Psoas muscle (tissue), 8 donors: ENCODE data around the gene CHEK2. TPM values are rescaled to one million over a fixed set of nuclear protein-coding genes. Genes with fewer than 3 reads are reported as not detected.

ENCODE experiments used
- ATAC-seq, 4 donors: fragments of 200-7000 bp; cut with Tn5 transposase; one replicate each; pipeline ENCODE4 v1.9.1; 2020; ENCODE audit warnings: moderate library complexity in 3 of 4, mild to moderate bottlenecking in 2 of 4
- DNase-seq, 2 donors: peaks; one replicate each; pipeline ENCODE4 v3.0.0-alpha.2; 2020
- H3K27ac ChIP-seq: fragments of 200-600 bp; one replicate; pipeline ENCODE4 v1.8.0; 2022
- H3K27me3 ChIP-seq, 3 donors: fragments of 200-600 bp in 1 of 3; one replicate each; pipeline versions ENCODE4 v1.6.1 to v1.8.0; 2013 to 2022; ENCODE audit warnings: low read length in 2 of 3, mild to moderate bottlenecking in 2 of 3, moderate library complexity in 1 of 3; ENCODE audit not compliant: insufficient read depth in 3 of 3
- H3K36me3 ChIP-seq, 2 donors: fragments of 200-600 bp in 1 of 2; one replicate each; pipeline versions ENCODE4 v1.6.1 to v1.8.0; 2013 to 2022; ENCODE audit warnings: low read depth in 1 of 2, mild to moderate bottlenecking in 1 of 2, moderate library complexity in 1 of 2; ENCODE audit not compliant: insufficient read depth in 1 of 2
- H3K4me1 ChIP-seq: fragments of 200-600 bp; one replicate; pipeline ENCODE4 v1.8.0; 2022
- H3K4me3 ChIP-seq: fragments of 200-600 bp; one replicate; pipeline ENCODE4 v1.8.0; 2022; ENCODE audit warnings: mild to moderate bottlenecking
- H3K9me3 ChIP-seq: fragments of 200-600 bp; one replicate; pipeline ENCODE4 v1.8.0; 2022
- CTCF ChIP-seq: fragments of 200-600 bp; IDR thresholded peaks from one replicate; pipeline ENCODE4 v1.8.0; 2022; ENCODE audit warnings: antibody characterized with exemption
- WGBS, 3 donors: extraction: QIAGEN DNeasy Blood & Tissue Kit; methylation state at CpG; one replicate each; pipeline versions ENCODE4 v1.1.6 to v1.1.7; 2013; 5-methylcytosine and 5-hydroxymethylcytosine counted together
- intact Hi-C, 2 donors: fragments of 100-400 bp; cut with DNase I; formaldehyde crosslinking; loops; one replicate each; pipeline versions ENCODE4 v1.11.0 to v1.14.2; 2022
- polyA plus RNA-seq, 3 donors: library from polyadenylated mRNA; stranded (reverse); fragments of 200-250 nt; gene quantifications; one replicate each; pipeline ENCODE4 v1.2.3, GENCODE V29; 2013
- total RNA-seq, 4 donors: library from RNA; stranded (reverse); fragmentation: NEBNext Ultra II Directional in 2 of 4; extraction: Animal tissue kit (Norgen Biotek cat#: 25700) in 2 of 4; gene quantifications; one replicate each; pipeline versions ENCODE4 v1.2.1 to v1.2.4, GENCODE V29; 2021 to 2023
- donor health status: healthy with polysubstance abuse.
- donor health status: DM: no; HTN: no; CAD: no; lungs with moderate emphysema.
- donor health status: Bipolar disorder and iron deficiency.
- donor health status: healthy.
- donor health status: DM: yes; HTN: yes; CAD: no.
- donor health status: DM: no; HTN: no; CAD: no.
- donor health status: DM: no; HTN: no; CAD: no.
- donor health status: DM: yes; HTN: yes; CAD: no.

Gene CHEK2
- total and polyA plus RNA-seq, 7 donors: 1.2 to 14.8 (median 2.3) TPM

GRCh38 chr22:28737701-28738100 lies 3.9 kb downstream of the CHEK2 start:
- WGBS, 3 donors: 96 to 100% (median 99%) methylated on average over 3 of the region's 3 CpGs
- TF ChIP-seq CTCF: no peak
- no peak overlapping the region for H3K4me3 ChIP-seq
- no peaks in the 10 kb centered on the region for H3K27me3 ChIP-seq
- intact Hi-C loops: no loop called here
- DNase-seq (no peak), ATAC-seq (no peak)
- no peaks in the 10 kb centered on the region for H3K36me3 ChIP-seq
- no peaks in the 10 kb centered on the region for H3K9me3 ChIP-seq
- no peak overlapping the region for H3K27ac ChIP-seq
- peaks cover 1% of the 10 kb centered on the region for H3K4me1 ChIP-seq

- Histone ChIP-seq H3K4me1 (no peaks in the 10 kb centered on the region), H3K9me3 (no peaks in the 10 kb centered on the region), H3K27ac (no peak overlapping the region), H3K36me3 (no peaks in the 10 kb centered on the region), H3K27me3 (no peaks in the 10 kb centered on the region), H3K4me3 (no peak overlapping the region)
- 81 to 83% (median 83%) methylated on average over 7 of the region's 7 CpGs for WGBS, 3 donors
- intact Hi-C loops: no loop called here
- ATAC-seq (no peak), DNase-seq (no peak)
- TF ChIP-seq CTCF: no peak
Measured at GRCh38 chr22:28736301-28737155, 5.1 kb downstream of the CHEK2 start.

- no peak overlapping the region for H3K4me3 ChIP-seq
- DNase-seq (no peak), ATAC-seq (no peak)
- TF ChIP-seq CTCF: no peak
- intact Hi-C loops: no loop called here
- no peaks in the 10 kb centered on the region for H3K9me3 ChIP-seq
- H3K4me1 ChIP-seq: no peaks in the 10 kb centered on the region
- no peaks in the 10 kb centered on the region for H3K27me3 ChIP-seq
- no peaks in the 10 kb centered on the region for H3K36me3 ChIP-seq
- H3K27ac ChIP-seq: no peak overlapping the region
- WGBS, 3 donors: 87 to 93% (median 91%) methylated on average over 6 of the region's 6 CpGs
Measured at GRCh38 chr22:28734393-28734792, 7.2 kb downstream of the CHEK2 start.

- DNase-seq (no peak), ATAC-seq (no peak)
Measured at GRCh38 chr22:28730179-28730578, 11.4 kb downstream of the CHEK2 start.

More at GRCh38 chr22:28730179-28730578, 11.4 kb downstream of the CHEK2 start:
- no peak overlapping the region for H3K4me3 ChIP-seq
- H3K4me1 ChIP-seq: no peaks in the 10 kb centered on the region
- H3K9me3 ChIP-seq: no peaks in the 10 kb centered on the region
- no peak for TF ChIP-seq CTCF
- intact Hi-C loops: no loop called here
- no peaks in the 10 kb centered on the region for H3K36me3 ChIP-seq
- H3K27me3 ChIP-seq: no peaks in the 10 kb centered on the region
- WGBS, 3 donors: 85 to 92% (median 91%) methylated on average over 3 of the region's 3 CpGs
- no peak overlapping the region for H3K27ac ChIP-seq
